Globus pallidus (tissue), 1 donor: Measurements from ENCODE around the gene TRIM50.
"Not testable (repeated sequence)": the region's sequence is repeated elsewhere in the genome, so short reads cannot be mapped to it uniquely, and the experiment has no call there.

Source experiments
- DNase-seq: peaks from one replicate; pipeline ENCODE4 v3.0.0-alpha.2; 2015; ENCODE audit warnings: low spot score

TRIM50 gene

GRCh38 chr7:73327922-73328321 is at the start of gene TRIM50, which contains the start of gene FKBP6:
Gene TRIM50 (minus strand): TSS chr7:73328082. CDS start chr7:73324787, 3,295 bp downstream.
Gene FKBP6 (plus strand): TSS chr7:73328161. CDS start chr7:73328429, 268 bp downstream.
- not testable (repeated sequence) for DNase-seq

GRCh38 chr7:73376671-73377412 is 49.0 kb upstream of the TRIM50 start:
- DNase-seq: no peak

- DNase-seq: not testable (repeated sequence)
Measured at GRCh38 chr7:73376262-73376661, 48.4 kb upstream of the TRIM50 start.

- DNase-seq: no peak
Measured at GRCh38 chr7:73373741-73374140, 45.9 kb upstream of the TRIM50 start.

GRCh38 chr7:73369622-73370021 is 41.7 kb upstream of the TRIM50 start:
- DNase-seq: no peak

- no peak for DNase-seq
Measured at GRCh38 chr7:73369009-73369408, 41.1 kb upstream of the TRIM50 start.

- DNase-seq: no peak
Measured at GRCh38 chr7:73366990-73367389, 39.1 kb upstream of the TRIM50 start.

GRCh38 chr7:73366127-73366526 is 38.2 kb upstream of the TRIM50 start:
- DNase-seq: no peak

DNA sequence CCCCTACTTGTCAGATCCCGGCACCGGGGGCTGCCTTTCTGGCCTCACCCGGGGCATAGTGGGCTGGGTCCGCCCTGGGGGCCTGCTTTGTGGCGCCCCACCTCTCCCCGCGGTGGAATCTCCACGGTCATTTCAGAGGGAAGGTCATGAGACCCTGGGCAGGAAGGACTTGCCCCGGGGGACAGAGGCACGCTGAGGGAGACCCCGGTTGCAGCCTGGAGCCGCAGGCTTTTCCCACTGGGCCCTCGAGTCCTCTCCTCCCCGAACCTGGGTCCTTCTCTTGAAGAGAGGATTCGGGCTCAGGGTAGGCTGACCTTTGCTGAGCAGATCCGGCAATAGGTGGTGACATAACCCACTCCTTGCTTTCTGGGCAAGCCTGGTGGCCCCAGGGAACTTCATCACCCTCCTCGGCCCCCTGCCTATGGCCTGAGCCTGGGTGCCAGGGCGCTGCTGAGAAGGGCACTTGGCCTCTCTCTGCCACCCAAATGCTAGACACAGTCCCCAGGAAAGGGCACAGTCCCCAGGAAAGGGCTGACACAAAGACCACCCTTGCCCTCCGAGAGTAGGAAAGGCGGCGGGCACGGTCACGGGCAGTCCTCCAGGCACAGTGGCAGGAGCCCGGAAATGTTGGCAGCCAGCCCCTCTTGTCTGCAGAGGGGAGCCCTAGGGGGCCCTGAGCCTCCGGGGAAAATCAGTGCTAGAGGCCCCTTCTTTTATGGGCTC is 36.3 kb upstream of the TRIM50 start:
- DNase-seq: no peak

DNA sequence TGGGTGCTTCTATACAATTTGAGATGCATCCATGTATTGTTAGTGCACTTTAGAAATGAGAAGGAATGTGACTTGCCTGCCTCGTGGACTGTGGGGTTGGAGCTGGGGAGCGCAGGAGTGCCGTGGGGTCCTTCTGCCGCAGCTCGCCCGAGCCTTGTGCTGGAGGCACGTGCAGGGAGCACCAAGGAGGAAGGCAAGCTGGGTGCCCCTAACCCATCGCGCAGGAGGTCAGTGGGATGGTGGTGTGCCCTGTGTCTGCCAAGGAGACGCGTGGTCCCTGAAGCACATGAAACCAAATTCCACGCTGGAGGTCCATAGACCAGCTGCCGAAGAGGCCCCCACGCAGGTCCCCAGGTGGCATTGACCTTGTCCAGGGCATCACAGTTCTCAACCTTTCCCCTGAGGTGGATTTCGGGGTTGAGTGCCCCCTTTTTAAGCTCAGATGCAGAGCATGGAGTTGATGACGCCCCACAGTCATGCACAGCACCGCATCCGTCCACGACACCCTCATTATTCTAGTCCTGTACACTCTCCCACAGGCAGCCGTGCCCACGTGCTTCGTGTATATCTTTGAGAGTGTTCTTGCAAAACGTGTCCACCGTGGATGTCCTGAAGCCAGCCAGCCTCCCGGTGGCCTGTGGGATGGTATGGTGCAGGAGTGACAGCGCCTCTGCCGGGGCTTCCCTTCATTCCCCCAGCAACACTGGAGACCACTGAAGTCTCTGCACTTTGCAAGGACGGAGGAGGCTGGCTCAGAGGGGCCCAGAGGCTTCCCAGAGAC is 35.5 kb upstream of the TRIM50 start:
- DNase-seq: no peak

DNA sequence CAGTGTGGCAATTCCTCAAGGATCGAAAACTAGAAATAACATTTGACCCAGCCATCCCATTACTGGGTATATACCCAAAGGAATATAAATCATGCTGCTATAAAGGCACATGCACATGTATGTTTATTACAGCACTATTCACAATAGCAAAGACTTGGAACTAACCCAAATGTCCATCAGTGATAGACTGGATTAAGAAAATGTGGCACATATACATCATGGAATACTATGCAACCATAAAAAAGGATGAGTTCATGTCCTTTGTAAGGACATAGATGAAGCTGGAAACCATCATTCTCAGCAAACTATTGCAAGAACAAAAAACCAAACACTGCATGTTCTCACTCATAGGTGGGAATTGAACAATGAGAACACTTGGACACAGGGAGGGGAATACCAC is 32.7 kb upstream of the TRIM50 start:
- DNase-seq: not testable (repeated sequence)

GRCh38 chr7:73359746-73360375 is 32.0 kb upstream of the TRIM50 start:
- no peak for DNase-seq

- no peak for DNase-seq
Measured at GRCh38 chr7:73359306-73359705, 31.4 kb upstream of the TRIM50 start.

- no peak for DNase-seq
Measured at GRCh38 chr7:73358590-73359275, 30.9 kb upstream of the TRIM50 start.

DNA sequence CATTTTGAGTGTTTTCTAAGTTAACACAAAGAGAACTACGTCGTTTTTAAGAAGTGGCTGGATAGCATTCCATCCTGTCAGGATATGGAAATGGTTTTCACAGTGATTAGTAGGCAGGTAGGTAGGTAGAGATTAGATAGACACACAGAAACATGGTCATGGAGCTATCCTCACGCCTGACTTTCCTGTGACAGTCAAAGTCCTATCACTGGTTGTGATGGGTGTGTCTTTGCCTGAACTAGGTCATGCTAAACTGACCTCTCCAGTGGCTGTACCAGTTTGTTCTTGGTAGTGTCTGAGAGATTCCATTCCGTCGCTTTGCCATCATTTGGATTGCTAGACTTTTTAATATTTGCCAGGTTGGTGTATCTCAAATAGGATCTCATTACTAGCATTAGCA is 28.3 kb upstream of the TRIM50 start:
- DNase-seq: no peak

- no peak for DNase-seq
Measured at GRCh38 chr7:73354821-73355220, 26.9 kb upstream of the TRIM50 start.

- DNase-seq: no peak
Measured at GRCh38 chr7:73354196-73354595, 26.3 kb upstream of the TRIM50 start.

DNA sequence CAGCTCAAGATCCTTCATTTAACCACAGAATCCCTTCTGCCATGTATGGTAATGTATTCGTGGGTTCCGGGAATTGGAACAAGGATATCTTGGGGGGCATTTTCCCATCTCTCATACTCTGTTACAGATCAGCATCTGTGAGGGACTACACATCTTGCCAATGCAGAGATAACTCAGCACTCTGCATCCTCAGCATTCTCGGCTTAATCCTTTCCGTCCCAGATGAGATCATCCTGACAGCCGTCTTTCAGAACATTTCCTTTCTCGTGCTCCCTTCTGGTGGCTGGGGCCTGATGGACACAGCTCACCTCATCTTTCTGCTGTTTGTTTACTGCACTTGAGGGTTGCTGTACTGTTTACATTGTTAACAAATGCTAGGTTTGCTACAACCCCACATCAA is 25.4 kb upstream of the TRIM50 start:
- DNase-seq: no peak

DNA sequence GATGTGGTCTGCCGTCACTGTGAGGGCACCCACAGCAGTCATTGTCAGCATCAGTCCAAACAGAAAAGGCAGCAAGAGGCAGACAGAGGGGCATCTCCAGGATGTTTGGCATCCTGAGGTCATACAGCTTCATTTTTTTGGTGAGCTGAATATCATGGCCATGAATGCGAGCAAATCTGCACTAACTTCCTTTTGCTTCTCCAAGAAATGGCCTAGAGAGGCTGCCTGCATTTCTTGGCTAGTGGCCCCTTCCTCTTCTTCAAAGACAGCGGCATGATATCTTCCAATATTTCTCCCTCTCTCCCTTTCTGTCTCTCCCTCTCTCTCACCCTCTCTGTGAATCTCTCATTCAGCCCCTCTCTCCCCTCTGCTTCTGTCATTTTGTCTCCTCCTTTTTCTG is 24.9 kb upstream of the TRIM50 start:
- DNase-seq: no peak

GRCh38 chr7:73351447-73352167 is 23.7 kb upstream of the TRIM50 start:
- DNase-seq: no peak
